GM19397 (cell line): ENCODE results near the gene UAP1L1.

Source experiments
- ATAC-seq: cut with Tn5 transposase; IDR thresholded peaks from one replicate; pipeline ENCODE4 v1.9.1; 2021; ENCODE audit warnings: mild to moderate bottlenecking, moderate library complexity; ENCODE audit not compliant: unreplicated experiment

Gene UAP1L1

GRCh38 chr9:137040568-137040967 is 36.7 kb upstream of the UAP1L1 start:
- no peak for ATAC-seq

GRCh38 chr9:137041124-137041523 is 36.2 kb upstream of the UAP1L1 start:
- ATAC-seq: no peak

- ATAC-seq: no peak
Measured at GRCh38 chr9:137042751-137043727, 34.3 kb upstream of the UAP1L1 start.

- no peak for ATAC-seq
Measured at GRCh38 chr9:137044037-137044436, 33.3 kb upstream of the UAP1L1 start.

- no peak for ATAC-seq
Measured at GRCh38 chr9:137044502-137045177, 32.7 kb upstream of the UAP1L1 start.

- no peak for ATAC-seq
Measured at GRCh38 chr9:137045294-137046087, 31.8 kb upstream of the UAP1L1 start.

GRCh38 chr9:137046088-137046787 is 31.1 kb upstream of the UAP1L1 start, which contains the start of gene NPDC1:
Gene NPDC1, minus strand, starts transcription at chr9:137046177. Its CDS starts 188 bp downstream, at chr9:137045989.
- ATAC-seq: no peak

- no peak for ATAC-seq
Measured at GRCh38 chr9:137048655-137049543, 28.4 kb upstream of the UAP1L1 start.

- ATAC-seq: no peak
Measured at GRCh38 chr9:137049544-137050449, 27.5 kb upstream of the UAP1L1 start.

- ATAC-seq: no peak
Measured at GRCh38 chr9:137050570-137050969, 26.7 kb upstream of the UAP1L1 start.

GRCh38 chr9:137051145-137051724 is 26.1 kb upstream of the UAP1L1 start:
- ATAC-seq: no peak

- no peak for ATAC-seq
Measured at GRCh38 chr9:137052293-137052692, 25.0 kb upstream of the UAP1L1 start.

GRCh38 chr9:137052998-137053943 is 24.0 kb upstream of the UAP1L1 start:
- no peak for ATAC-seq

- ATAC-seq: no peak
Measured at GRCh38 chr9:137053944-137054931, 23.1 kb upstream of the UAP1L1 start, which contains the start of gene ENTPD2. Gene ENTPD2, minus strand, starts transcription at chr9:137054061. Its CDS starts 64 bp downstream, at chr9:137053997.

- ATAC-seq: no peak
Measured at GRCh38 chr9:137054932-137055384, 22.4 kb upstream of the UAP1L1 start.
